DND-41 (cell line): ENCODE measurements around the gene NDUFB11.
A peak's percentile ranks its signal among the peaks of the same experiment; 100 is the strongest.

Experiments
- ATAC-seq: fragments of 200-7000 bp; cut with Tn5 transposase; 3 replicates; pipeline ENCODE4 v1.9.1; 2021; ENCODE audit warnings: low read depth; ENCODE audit not compliant: insufficient read depth
- DNase-seq: peaks from one replicate; pipeline ENCODE4 v3.0.0-alpha.2; 2020
- H2AFZ ChIP-seq: 2 replicates; pipeline ENCODE4 v1.6.0; 2012; ENCODE audit warnings: low read depth, low read length
- H3K27ac ChIP-seq: 2 replicates; pipeline ENCODE4 v1.5.1; 2012; ENCODE audit warnings: low read length, inconsistent platforms
- H3K27me3 ChIP-seq: fragments of 200-600 bp; sonication (generic); 2 replicates; pipeline ENCODE4 v1.6.0; 2012; ENCODE audit warnings: low read length, mild to moderate bottlenecking, inconsistent platforms; ENCODE audit not compliant: insufficient read depth, poor library complexity
- H3K36me3 ChIP-seq: 2 replicates; pipeline ENCODE4 v1.5.1; 2012; ENCODE audit warnings: low read length, inconsistent platforms; ENCODE audit not compliant: insufficient read depth
- H3K4me1 ChIP-seq: 2 replicates; pipeline ENCODE4 v1.5.1; 2012; ENCODE audit warnings: mild to moderate bottlenecking, low read length; ENCODE audit not compliant: insufficient read depth
- H3K4me2 ChIP-seq: 2 replicates; pipeline ENCODE4 v1.6.0; 2012; ENCODE audit warnings: mild to moderate bottlenecking, moderate library complexity, low read length, inconsistent platforms; ENCODE audit not compliant: insufficient read depth
- H3K4me3 ChIP-seq, 2 experiments: fragments of 200-600 bp in 1 of 2; shearing (Covaris generic) in 1 of 2; 2 replicates each; pipeline ENCODE4 v1.5.1; 2012 to 2016; ENCODE audit warnings: inconsistent platforms in 2 of 2, low read length in 2 of 2, mild to moderate bottlenecking in 2 of 2, low read depth in 1 of 2, moderate library complexity in 1 of 2
- H3K79me2 ChIP-seq: 2 replicates; pipeline ENCODE4 v1.6.0; 2012; ENCODE audit warnings: low read length, inconsistent platforms; ENCODE audit not compliant: insufficient read depth
- H3K9ac ChIP-seq: 2 replicates; pipeline ENCODE4 v1.6.0; 2012; ENCODE audit warnings: low read depth, mild to moderate bottlenecking, inconsistent platforms, low read length, moderate library complexity
- H3K9me3 ChIP-seq: 2 replicates; pipeline ENCODE4 v1.5.1; 2012; ENCODE audit warnings: low read length, moderate library complexity, mild to moderate bottlenecking, inconsistent platforms; ENCODE audit not compliant: insufficient read depth, severe bottlenecking
- H4K20me1 ChIP-seq: 2 replicates; pipeline ENCODE4 v1.6.0; 2012; ENCODE audit warnings: low read length; ENCODE audit not compliant: insufficient read depth
- CTCF ChIP-seq: IDR thresholded peaks from 2 replicates; pipeline ENCODE4 v1.5.1; 2012; ENCODE audit warnings: borderline replicate concordance, low read length, moderate library complexity, mild to moderate bottlenecking; ENCODE audit not compliant: poor library complexity, severe bottlenecking; ENCODE audit errors: extremely low read depth
- EZH2 ChIP-seq: IDR thresholded peaks from 3 replicates; pipeline ENCODE4 v1.6.1; 2012; ENCODE audit warnings: borderline replicate concordance, low read depth, mild to moderate bottlenecking, moderate library complexity, low read length, inconsistent platforms; ENCODE audit not compliant: severe bottlenecking

Gene NDUFB11

DNA sequence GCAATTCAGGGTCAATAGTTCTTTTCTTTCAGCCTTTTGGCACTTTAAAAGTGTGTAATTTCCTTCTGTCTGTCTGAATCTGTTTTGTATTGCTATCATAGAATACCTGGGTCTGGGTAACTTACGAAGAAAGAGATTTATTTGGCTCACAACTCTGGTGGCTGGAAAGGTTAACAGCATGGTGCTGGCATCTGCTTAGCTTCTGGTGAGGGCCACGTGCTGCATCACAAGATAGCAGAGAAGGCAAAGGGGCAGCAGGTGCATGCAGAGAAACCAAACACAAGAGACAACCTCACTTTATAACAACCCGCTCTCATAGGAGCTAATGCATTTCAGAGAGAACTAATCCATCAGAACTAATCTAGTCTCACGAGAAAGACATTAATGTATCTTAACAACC, 47.5 kb downstream of the NDUFB11 start:
- Histone ChIP-seq H3K4me1 (no peaks in the 10 kb centered on the region), H3K79me2 (no peaks in the 10 kb centered on the region), H2AFZ (no peak overlapping the region), H3K27ac (no peak overlapping the region), H3K9ac (no peak overlapping the region), H4K20me1 (no peaks in the 10 kb centered on the region), H3K4me3 (no peak overlapping the region), H3K36me3 (no peaks in the 10 kb centered on the region), H3K27me3 (no peaks in the 10 kb centered on the region), H3K9me3 (no peaks in the 10 kb centered on the region), H3K4me2 (no peak overlapping the region)
- DNase-seq, result no peak
- no peak for ATAC-seq
- TF ChIP-seq EZH2 (no peak), CTCF (no peak)

DNA sequence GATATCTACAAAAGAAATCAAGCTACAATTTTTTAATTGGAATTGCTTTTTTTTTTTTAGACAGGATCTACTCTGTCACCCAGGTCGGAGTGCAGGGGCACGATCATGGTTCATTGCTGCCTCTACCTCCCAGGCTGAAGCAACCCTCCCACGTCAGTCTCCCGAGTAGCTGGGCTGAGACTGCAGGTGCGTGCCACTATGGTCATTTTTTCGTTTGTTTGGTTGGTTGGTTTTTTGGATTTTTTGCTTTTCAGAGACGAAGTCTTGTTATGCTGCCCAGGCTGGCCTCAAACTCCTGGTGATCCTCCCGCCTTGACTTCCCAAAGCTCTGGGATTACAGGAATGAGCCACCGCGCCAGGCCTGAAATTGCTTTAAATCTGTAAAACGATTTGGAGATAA, 50.6 kb downstream of the NDUFB11 start:
- no peaks in the 10 kb centered on the region for H3K4me1 ChIP-seq
- no peak for ATAC-seq
- TF ChIP-seq CTCF, result no peak
- no peak for TF ChIP-seq EZH2

DNA sequence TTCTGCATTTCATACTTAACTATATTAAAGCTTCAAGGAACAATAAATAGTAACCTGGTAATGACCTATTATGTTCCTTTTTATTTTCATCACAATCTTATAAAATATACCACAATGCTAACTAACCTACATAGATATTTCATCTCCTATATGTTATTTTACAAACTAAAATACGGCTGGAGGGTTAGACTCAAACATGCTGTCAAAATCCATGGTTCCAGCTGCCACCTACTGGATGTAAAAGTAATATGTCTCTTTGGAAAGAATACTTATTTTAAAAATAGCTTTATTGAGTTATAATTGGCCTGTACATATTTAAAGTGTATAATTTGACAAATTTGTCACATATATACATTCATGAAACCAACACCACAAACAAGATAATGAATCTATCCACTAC, 51.3 kb downstream of the NDUFB11 start:
- Histone ChIP-seq H3K9me3 (no peaks in the 10 kb centered on the region), H4K20me1 (no peaks in the 10 kb centered on the region), H3K9ac (no peak overlapping the region), H3K79me2 (no peaks in the 10 kb centered on the region), H3K4me1 (no peaks in the 10 kb centered on the region), H2AFZ (no peak overlapping the region), H3K27ac (no peak overlapping the region), H3K36me3 (no peaks in the 10 kb centered on the region), H3K4me3 (no peak overlapping the region), H3K27me3 (no peaks in the 10 kb centered on the region), H3K4me2 (no peak overlapping the region)
- ATAC-seq, result no peak
- peak; percentile 15 for DNase-seq
- TF ChIP-seq EZH2, result no peak
- peak; percentile 51 for TF ChIP-seq CTCF

More for the DNA sequence above, 50.6 kb downstream of the NDUFB11 start:
- H4K20me1 ChIP-seq, result no peaks in the 10 kb centered on the region
- H3K4me3 ChIP-seq, result no peak overlapping the region
- no peak overlapping the region for H3K9ac ChIP-seq
- H3K9me3 ChIP-seq, result no peaks in the 10 kb centered on the region
- H3K27ac ChIP-seq, result no peak overlapping the region
- no peak overlapping the region for H2AFZ ChIP-seq
- H3K4me2 ChIP-seq, result no peak overlapping the region
- DNase-seq, result no peak
- H3K79me2 ChIP-seq, result no peaks in the 10 kb centered on the region
- H3K27me3 ChIP-seq, result no peaks in the 10 kb centered on the region
- no peaks in the 10 kb centered on the region for H3K36me3 ChIP-seq
